ENCODE results near the gene IRS1. TPM values are rescaled to one million over a fixed set of nuclear protein-coding genes. Genes with fewer than 3 reads are reported as not detected.

Gene IRS1
- total RNA-seq, 6 experiments from 2014 or later = 37.4 to 49.9 (median 44.4) TPM

- Mint-ChIP-seq H3K4me1 (ENCODE audit: low read depth) (peaks cover 31% of the 10 kb centered on the region), H3K27ac (no peak overlapping the region), H3K4me3 (no peak overlapping the region), H3K27me3 (ENCODE audit: insufficient read depth) (no peaks in the 10 kb centered on the region), H3K36me3 (ENCODE audit: low read depth) (0 out of 2 replicates have a peak, but pooled peaks cover 6% of the 10 kb centered on the region), H3K9me3 (no peaks in the 10 kb centered on the region)
- no peak for TF ChIP-seq CTCF (IDR thresholded peaks at IDR 0.05)
- no peak for DNase-seq
Measured at GRCh38 chr2:226702376-226702775, 97.2 kb downstream of the IRS1 start.

- Mint-ChIP-seq H3K27me3 (ENCODE audit: insufficient read depth) (no peaks in the 10 kb centered on the region), H3K36me3 (ENCODE audit: low read depth) (no peaks in the 10 kb centered on the region), H3K4me3 (no peak overlapping the region), H3K27ac (peak overlapping the region; percentile 58), H3K4me1 (ENCODE audit: low read depth) (peaks cover 31% of the 10 kb centered on the region), H3K9me3 (no peaks in the 10 kb centered on the region)
- DNase-seq = peak; percentile 89
- no peak for TF ChIP-seq CTCF (IDR thresholded peaks at IDR 0.05)
Measured at GRCh38 chr2:226701052-226701451, 98.6 kb downstream of the IRS1 start.

- TF ChIP-seq CTCF (IDR thresholded peaks at IDR 0.05) = no peak
- H3K9me3 Mint-ChIP-seq = no peaks in the 10 kb centered on the region
- H3K4me1 Mint-ChIP-seq (ENCODE audit: low read depth) = peaks cover 31% of the 10 kb centered on the region
- DNase-seq = peak; percentile 39
- H3K4me3 Mint-ChIP-seq = no peak overlapping the region
- no peaks in the 10 kb centered on the region for H3K36me3 Mint-ChIP-seq (ENCODE audit: low read depth)
- no peak overlapping the region for H3K27ac Mint-ChIP-seq
- H3K27me3 Mint-ChIP-seq (ENCODE audit: insufficient read depth) = no peaks in the 10 kb centered on the region
Measured at GRCh38 chr2:226699321-226699720, 100.3 kb downstream of the IRS1 start.

GRCh38 chr2:226698671-226699070 lies 100.9 kb downstream of the IRS1 start:
- H3K27ac Mint-ChIP-seq = no peak overlapping the region
- no peaks in the 10 kb centered on the region for H3K9me3 Mint-ChIP-seq
- no peaks in the 10 kb centered on the region for H3K36me3 Mint-ChIP-seq (ENCODE audit: low read depth)
- no peak for TF ChIP-seq CTCF (IDR thresholded peaks at IDR 0.05)
- H3K4me1 Mint-ChIP-seq (ENCODE audit: low read depth) = peaks cover 31% of the 10 kb centered on the region
- H3K27me3 Mint-ChIP-seq (ENCODE audit: insufficient read depth) = no peaks in the 10 kb centered on the region
- DNase-seq = no peak
- no peak overlapping the region for H3K4me3 Mint-ChIP-seq

- H3K27me3 Mint-ChIP-seq (ENCODE audit: insufficient read depth) = no peaks in the 10 kb centered on the region; the same call in 1 of the 2 replicates
- TF ChIP-seq CTCF (IDR thresholded peaks at IDR 0.05) = no peak
- no peak overlapping the region for H3K27ac Mint-ChIP-seq
- DNase-seq = no peak
- H3K36me3 Mint-ChIP-seq (ENCODE audit: low read depth) = no peaks in the 10 kb centered on the region
- H3K9me3 Mint-ChIP-seq = no peaks in the 10 kb centered on the region
- H3K4me3 Mint-ChIP-seq = no peak overlapping the region
- H3K4me1 Mint-ChIP-seq (ENCODE audit: low read depth) = peaks cover 25% of the 10 kb centered on the region
Measured at GRCh38 chr2:226694586-226695284, 104.9 kb downstream of the IRS1 start.
